ENCODE data around the gene HDAC10.

HDAC10 gene

DNA sequence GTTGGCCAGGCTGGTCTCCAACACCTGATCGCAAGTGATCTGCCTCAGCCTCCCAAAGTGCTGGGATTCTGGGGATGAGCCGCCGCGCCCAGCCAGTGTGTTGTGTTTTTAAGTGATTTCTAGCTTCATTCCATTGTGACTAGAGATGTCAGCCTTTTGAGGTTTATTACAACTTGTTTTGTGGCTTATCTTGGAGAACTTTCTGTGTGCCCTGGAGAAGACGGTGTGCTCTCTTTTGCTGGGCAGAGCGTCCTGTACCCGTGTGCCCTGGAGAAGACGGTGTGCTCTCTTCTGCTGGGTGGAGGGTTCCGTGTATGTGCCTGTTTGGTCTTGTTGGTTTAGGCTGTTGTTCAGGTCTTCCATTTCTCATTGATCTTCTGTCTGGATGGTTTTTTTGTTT lies 37.8 kb downstream of the HDAC10 start:
- DNase-seq: no peak

GRCh38 chr22:50211147-50211546 lies 39.9 kb downstream of the HDAC10 start:
- DNase-seq: no peak

GRCh38 chr22:50210378-50211139 lies 40.5 kb downstream of the HDAC10 start:
- no peak for DNase-seq

DNA sequence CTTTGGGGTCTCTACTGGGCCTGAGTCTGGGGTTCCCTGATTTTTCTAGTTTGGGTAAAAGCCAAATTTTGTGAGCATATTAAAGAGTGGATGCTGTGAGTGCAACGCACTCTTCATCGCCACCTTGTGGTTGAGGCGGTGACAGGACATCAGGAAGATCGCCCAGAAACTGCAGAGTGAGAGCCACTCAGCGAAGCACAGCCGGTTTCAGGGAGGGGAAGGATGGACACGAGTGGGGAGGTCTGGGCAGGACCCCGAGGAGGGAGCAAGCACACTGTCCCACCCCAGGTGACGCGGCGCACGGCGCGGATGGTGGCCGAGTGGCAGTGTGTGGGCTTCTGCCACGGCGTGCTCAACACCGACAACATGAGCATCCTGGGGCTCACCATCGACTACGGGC lies 41.2 kb downstream of the HDAC10 start:
- peak; percentile 63 for DNase-seq

DNA sequence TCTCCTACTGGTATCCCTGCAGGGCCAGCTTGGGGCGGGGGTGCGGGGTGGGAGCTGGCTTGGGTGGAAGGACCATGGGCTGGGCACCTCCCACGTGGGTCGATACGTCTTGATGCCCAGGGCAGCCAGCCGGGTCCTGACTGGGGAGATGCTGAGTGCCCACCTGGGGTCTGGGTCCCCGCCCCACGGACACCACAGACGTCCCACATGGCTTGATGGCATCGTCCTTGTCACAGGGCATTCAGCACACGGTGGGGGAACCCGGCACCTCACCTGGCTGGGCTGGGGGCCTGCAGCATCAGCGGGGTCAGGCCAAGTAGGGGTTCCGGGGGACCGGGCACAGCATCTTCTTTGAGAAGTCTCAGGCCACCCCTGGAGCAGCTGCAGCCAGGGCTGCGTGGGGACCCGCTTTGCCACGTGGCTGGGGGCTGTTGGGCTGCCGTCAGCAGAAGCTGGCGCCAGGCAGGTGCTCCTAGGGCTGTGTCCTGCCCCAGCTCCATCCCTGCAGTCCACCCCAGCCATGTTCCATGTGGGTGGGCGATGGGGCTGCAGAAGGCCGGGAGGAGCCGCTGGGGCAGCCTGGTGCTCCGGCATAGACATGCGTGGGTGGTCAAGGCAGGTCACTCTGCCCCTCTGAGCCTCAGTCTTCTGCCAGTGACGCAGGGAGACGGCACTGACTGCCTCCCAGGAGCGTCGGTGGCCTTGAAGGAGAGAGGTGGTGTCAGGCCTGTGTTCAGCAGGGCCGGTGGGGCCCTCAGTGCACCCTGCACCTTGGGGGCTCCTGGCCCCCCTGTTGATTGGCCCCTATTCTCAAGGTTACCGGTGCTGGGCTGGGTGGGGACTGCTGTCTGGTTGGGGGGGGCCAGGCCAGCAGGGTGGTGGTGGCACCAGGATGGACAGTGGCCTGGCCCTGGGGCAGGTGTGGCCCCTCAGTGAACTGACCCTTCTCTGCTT lies 41.8 kb downstream of the HDAC10 start:
- DNase-seq: no peak

- DNase-seq: no peak
Measured at GRCh38 chr22:50208430-50208938, 42.6 kb downstream of the HDAC10 start.

DNA sequence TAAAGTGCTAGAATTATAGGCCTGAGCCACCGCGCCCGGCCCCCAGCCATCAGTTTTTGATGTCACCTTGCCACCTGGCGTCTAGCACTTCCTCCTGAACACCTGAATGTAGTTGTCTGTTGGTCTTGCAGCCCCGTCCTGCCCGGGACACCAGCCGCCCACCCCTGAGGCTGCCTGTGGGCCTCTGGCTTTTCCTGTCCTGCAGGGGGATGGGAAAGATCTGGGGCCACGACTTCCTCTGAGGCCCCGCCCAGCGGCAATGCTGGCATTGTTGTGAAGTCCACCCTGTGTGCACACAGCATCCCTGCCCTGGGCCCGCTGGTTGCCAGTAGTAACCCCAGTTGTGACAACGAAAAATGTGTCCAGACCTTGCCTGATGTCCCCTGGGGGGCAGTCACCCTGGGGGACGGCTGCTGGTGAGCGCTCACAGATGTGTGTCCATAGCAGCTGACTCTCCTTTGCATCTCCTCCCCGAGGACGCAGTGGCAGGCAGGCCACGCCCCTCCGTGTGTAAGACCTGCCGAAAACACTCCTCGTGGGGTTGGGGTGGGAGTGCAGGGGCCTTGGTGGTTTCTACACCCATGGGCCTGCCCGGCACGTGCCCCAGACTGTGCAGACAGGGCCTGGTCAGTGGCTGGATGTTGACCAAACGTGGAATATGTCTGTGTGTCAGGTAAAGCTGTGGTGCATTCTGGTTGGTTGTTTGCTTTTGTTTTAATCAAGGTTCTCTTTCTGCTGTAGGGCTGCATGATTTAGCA lies 43.5 kb downstream of the HDAC10 start:
- no peak for DNase-seq

GRCh38 chr22:50206599-50206998 lies 44.5 kb downstream of the HDAC10 start:
- peak; percentile 64 for DNase-seq

DNA sequence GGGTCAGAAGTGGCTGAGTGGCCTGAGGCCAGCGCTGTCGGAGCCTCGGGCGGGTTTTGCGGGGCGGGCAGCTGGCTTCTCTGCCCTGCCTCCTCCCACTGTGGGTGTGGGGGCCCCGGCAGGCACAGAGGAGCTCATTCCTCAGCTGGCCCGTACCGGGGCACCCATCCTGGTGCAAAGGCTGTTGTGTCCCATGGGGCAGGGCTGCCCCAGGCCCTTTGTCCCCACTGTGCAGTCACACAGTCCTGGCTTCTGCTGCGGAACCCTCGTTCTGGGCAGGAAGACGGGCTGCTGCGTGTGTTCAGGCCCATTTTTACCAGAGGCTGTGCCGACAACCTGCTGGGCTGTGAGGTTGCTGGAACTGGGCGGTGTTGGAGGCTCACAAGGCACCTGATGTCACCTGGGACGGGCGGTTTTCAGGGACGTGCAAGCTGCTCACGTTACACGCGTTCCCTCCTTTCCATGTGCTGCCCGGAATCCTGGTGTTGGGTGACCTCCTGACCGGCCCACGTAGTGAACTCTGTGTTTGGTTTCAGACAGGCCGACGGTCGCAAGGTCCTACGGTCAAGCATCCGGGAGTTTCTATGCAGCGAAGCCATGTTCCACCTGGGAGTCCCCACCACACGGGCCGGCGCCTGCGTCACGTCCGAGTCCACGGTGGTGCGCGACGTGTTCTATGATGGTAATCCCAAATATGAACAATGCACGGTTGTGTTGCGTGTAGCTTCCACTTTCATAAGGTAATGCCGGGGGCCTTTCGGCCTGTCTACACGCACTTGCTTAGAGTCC lies 45.1 kb downstream of the HDAC10 start:
- no peak for DNase-seq

DNA sequence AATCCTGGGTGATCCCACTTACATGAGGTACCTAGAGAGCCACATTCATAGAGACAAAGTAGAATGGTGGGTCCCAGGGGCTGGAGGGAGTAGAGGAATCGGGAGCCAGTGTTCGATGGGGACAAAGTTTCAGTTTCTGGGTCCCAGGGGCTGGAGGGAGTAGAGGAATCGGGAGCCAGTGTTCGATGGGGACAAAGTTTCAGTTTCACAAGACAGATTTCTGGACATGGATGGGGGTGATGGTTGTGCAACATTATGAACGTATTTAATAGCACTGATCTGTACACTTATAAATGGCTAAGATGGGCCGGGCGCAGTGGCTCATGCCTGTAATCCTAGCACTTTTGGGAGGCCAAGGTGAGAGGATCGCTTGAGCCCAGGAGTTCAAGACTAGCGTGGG lies 46.1 kb downstream of the HDAC10 start:
- peak; percentile 47 for DNase-seq

GRCh38 chr22:50204571-50204970 lies 46.5 kb downstream of the HDAC10 start:
- peak; percentile 65 for DNase-seq

DNA sequence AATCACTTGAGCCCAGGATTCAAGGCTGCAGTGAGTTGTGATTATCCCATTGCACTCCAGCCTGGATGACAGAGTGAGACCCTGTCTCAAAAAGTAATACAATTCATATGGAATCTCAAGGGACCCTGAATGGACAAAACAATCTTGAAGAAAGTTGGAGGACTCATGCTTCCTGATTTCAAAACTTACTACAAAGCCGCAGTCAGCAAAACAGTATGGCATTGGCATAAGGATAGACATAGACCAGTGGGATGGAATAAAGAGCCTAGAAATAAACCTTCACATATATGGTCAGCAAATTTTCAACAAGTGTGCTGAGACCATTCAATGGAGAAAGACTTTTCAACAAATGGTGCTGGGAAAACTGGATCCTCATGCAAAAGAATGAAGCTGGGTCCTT lies 47.8 kb downstream of the HDAC10 start:
- no peak for DNase-seq

DNA sequence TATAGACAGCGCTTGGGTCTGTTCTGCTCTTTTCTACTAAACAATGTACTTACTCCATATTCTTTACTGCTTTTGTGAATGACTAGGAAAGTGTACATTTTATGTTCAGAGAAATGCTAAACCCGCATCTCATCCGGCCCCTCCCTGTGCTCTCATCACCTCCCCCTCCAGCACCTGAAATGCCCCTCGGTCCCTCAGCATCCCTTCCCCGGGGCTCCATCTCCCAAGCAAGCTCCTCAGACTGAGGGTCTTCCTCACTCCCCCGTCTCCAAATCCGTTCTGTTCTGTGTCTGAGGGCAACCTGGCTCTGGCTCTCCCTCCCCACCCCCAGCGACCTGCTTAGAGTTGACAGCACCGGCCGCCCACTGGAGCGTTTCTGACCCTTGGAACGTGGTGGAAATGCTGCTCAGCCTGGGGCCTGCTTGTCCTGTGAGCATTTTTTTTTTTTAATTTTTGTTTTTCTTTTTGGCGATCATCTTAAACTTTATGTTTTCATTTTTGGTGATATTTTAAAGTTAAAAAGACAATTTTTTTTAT lies 48.9 kb downstream of the HDAC10 start:
- DNase-seq: no peak

- peak; percentile 13 for DNase-seq
Measured at GRCh38 chr22:50201191-50202129, 49.6 kb downstream of the HDAC10 start.

DNA sequence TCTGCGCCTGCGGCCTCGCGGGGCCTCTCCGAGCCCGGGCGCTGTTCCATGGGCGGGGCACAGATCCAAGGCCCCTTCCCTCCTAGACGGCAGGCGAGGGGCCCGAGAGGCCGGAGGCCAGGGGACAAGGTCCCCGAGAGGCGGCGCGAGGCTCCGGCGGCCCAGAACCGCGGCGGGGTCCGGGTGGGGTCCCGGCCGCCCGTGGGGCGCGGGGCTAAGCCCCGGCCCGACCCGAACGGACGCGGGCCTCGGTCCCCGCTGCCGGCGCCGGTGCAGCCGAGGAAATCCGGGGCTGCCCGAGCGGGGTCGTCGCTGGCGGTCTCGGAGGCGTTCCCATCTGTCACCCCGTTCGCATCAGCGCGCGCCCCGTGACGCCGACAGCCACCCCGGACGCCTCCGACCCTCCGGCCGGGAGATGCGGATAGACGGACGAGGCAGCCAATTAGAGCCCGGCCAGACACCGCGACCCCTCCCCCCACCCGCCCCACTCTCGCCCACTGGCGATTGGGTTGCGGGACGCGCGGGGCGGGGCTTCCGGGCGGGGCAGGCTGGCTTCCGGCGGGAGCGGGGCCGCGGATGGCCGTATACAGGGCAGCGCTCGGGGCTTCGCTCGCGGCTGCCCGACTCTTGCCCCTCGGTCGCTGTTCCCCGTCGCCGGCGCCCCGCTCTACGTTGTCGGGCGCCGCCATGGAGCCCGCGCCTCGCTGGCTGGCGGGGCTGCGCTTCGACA lies 50.4 kb downstream of the HDAC10 start, which contains the start of gene SELENOO:
TSS of gene SELENOO (plus strand) at position 551 of the 730 bp plus-strand sequence. CDS start at position 577, 26 bp downstream.
- peak; percentile 90 for DNase-seq

DNA sequence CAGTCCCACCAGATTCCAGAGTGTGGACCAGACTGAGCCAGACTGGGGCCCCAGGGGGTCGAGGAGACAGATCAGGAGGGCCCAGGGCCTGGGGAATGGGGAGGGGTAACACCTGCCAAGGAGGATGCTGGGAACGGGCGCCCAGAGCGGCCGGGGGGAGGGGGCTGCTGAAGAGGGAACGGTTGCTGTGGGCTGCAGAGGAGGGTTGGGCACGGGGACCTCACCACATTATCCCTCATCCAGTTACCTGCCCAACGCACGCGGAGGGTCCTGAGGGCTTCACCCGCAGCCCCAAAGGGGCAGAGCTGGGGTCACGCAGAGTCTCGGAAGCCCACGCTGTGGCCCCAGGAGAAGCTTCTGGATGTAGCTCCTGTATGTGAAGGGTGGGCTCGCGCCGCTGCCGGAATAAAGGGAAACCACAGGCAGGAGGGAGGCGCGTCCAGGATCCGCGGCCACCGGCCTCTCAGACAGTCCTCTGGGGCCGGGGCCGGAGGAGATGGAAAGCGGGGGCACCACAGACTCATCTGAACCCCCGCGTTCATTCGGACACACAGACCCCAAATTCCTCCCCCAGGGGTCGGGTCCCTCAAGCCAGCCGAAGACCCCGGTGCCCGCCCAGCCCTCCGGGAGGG lies 51.1 kb downstream of the HDAC10 start:
- no peak for DNase-seq

DNA sequence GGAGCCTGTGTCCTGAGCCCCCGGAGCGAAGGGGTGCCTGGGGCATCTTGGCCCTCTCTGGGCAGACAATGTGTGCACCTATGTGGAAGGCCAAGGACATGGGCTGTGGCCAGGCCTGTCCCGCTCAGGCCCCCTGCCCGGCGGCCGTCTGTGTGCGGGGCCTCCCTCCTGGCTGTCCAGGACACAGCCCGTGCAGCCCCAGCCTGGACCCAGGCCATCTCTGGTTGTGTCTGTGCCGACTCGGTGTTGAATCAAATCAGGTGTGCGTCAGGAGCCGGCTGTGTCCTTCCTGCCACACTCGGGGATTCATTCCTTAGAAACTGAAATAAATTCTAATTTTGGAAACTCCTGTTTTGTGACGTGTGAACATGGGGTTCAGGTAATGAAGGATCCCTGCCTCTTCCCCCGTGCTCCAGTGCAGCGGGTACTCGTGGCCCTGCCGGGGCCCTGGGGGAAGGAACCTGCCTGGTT lies 51.8 kb downstream of the HDAC10 start:
- DNase-seq: no peak

GRCh38 chr22:50198624-50199017 lies 52.4 kb downstream of the HDAC10 start:
- DNase-seq: no peak
